Stimulated activated naive CD4-positive, alpha-beta T cell treated with Interleukin-2 at 50 U/mL for 16 hours (primary cell): ENCODE results near the gene SLC17A7.

ENCODE experiments used
- DNase-seq: peaks from one replicate; lab custom pipeline; 2025; lab: John Stamatoyannopoulos, UW

Gene SLC17A7

GRCh38 chr19:49443366-49444099 lies 2.2 kb upstream of the SLC17A7 start:
- DNase-seq: peak; percentile 93

GRCh38 chr19:49442771-49443365 lies 1.5 kb upstream of the SLC17A7 start:
- peak; percentile 49 for DNase-seq

GRCh38 chr19:49442354-49442753 lies 1.0 kb upstream of the SLC17A7 start:
- DNase-seq: peak; percentile 7

- DNase-seq: no peak
Observed at GRCh38 chr19:49441960-49442350, 628 bp upstream of the SLC17A7 start.

- DNase-seq: no peak
Observed at GRCh38 chr19:49440439-49441209, 703 bp downstream of the SLC17A7 start.

- DNase-seq: no peak
Observed at GRCh38 chr19:49439836-49440235, 1.5 kb downstream of the SLC17A7 start.

GRCh38 chr19:49438261-49438660 lies 3.1 kb downstream of the SLC17A7 start:
- no peak for DNase-seq

- no peak for DNase-seq
Observed at GRCh38 chr19:49437231-49437630, 4.1 kb downstream of the SLC17A7 start.

- peak; percentile 47 for DNase-seq
Observed at GRCh38 chr19:49436381-49437017, 4.8 kb downstream of the SLC17A7 start.

- no peak for DNase-seq
Observed at GRCh38 chr19:49435670-49436069, 5.7 kb downstream of the SLC17A7 start.

- DNase-seq: no peak
Observed at GRCh38 chr19:49434907-49435583, 6.3 kb downstream of the SLC17A7 start.

- no peak for DNase-seq
Observed at GRCh38 chr19:49433240-49433901, 8.0 kb downstream of the SLC17A7 start.

GRCh38 chr19:49432141-49433073 lies 8.9 kb downstream of the SLC17A7 start:
- peak; percentile 30 for DNase-seq

- no peak for DNase-seq
Observed at GRCh38 chr19:49431330-49431749, 10.0 kb downstream of the SLC17A7 start.

GRCh38 chr19:49430678-49431329 lies 10.5 kb downstream of the SLC17A7 start:
- peak; percentile 12 for DNase-seq

- DNase-seq: no peak
Observed at GRCh38 chr19:49430172-49430677, 11.1 kb downstream of the SLC17A7 start.

GRCh38 chr19:49428547-49429451 lies 12.5 kb downstream of the SLC17A7 start:
- DNase-seq: no peak

GRCh38 chr19:49427855-49428546 lies 13.3 kb downstream of the SLC17A7 start:
- DNase-seq: no peak
